Memory B cell (primary cell): ENCODE results near the gene CAPZB.

Source experiments
- ATAC-seq: fragments of 150-1000 bp; cut with Tn5 transposase; 2 replicates; pipeline ENCODE4 v1.10.0; 2021; ENCODE audit warnings: low read depth, mild to moderate bottlenecking, moderate library complexity
- DNase-seq, 2 donors: peaks; one replicate each; pipeline ENCODE4 v3.0.0; 2022; ENCODE audit warnings: low spot score in 2 of 2
- H3K27ac Mint-ChIP-seq: one replicate; pipeline ENCODE4 v1.8.0; 2022; ENCODE audit warnings: mild to moderate bottlenecking, moderate library complexity, mixed read lengths
- H3K27me3 Mint-ChIP-seq: one replicate; pipeline ENCODE4 v1.8.0; 2022; ENCODE audit warnings: mixed read lengths
- H3K36me3 Mint-ChIP-seq: one replicate; pipeline ENCODE4 v1.8.0; 2022; ENCODE audit warnings: mild to moderate bottlenecking, mixed read lengths
- H3K4me1 Mint-ChIP-seq: one replicate; pipeline ENCODE4 v1.8.0; 2022; ENCODE audit warnings: mixed read lengths
- H3K4me3 Mint-ChIP-seq: one replicate; pipeline ENCODE4 v1.8.0; 2022; ENCODE audit warnings: mild to moderate bottlenecking, moderate library complexity, mixed read lengths
- H3K9me3 Mint-ChIP-seq: one replicate; pipeline ENCODE4 v1.8.0; 2022; ENCODE audit warnings: mixed read lengths

CAPZB gene

DNA sequence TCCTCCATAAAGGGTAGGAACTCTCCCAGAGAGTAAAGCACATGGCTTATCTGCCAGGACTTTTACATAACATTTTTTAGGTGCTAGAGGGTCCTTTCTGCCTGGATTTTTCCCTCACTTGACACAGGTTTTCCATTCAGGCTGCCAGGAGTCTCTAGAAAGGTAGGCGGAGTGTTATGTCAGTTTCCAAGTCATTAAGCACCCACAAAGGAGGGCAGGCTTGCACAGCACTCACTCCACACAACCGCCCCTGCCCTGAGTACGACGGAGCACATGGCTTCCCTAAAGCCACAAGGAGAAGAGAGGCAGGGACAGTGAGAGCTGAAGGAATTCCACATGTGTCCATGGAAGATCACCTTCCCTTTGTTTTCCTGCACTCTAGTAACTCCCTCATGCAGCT is 55.7 kb downstream of the CAPZB start:
- DNase-seq, result no peak
- Mint-ChIP-seq H3K4me1 (peaks cover 45% of the 10 kb centered on the region), H3K27ac (peak overlapping the region; percentile 87), H3K9me3 (no peaks in the 10 kb centered on the region), H3K27me3 (no peaks in the 10 kb centered on the region), H3K4me3 (no peak overlapping the region), H3K36me3 (peaks cover 6% of the 10 kb centered on the region)
- ATAC-seq, result no peak

DNA sequence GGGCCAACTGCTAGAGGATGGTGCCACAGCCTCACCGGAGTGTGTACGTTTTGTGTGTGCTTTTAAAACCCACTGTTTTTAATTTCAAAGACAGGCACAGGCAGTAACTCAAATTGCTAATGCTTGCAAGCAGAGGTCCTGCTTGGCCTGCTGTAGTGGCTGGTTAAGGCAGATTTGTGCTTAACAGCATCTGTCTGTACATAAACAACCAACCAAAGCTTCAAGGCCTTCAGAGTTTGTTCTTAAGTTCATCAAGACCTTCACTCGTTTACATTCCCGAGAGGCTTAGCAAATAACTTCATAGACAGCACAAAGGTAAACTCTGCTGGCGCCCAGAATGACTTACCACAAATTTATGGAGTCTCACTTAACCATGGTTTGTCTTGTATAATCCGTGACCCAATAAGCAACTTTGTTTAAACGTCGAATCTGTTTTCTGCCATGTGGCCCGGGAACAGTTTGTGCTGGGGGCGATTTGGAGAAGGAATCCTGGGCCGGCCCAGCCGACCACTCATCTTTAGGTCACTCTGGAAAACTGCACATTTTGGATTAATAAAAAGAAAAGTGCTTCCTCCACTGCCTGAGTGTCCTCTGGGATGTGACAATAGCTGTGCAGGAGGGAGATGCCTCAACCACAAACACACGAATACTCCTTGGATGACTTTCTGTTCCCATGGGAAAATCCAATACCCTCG is 58.1 kb downstream of the CAPZB start:
- H3K27ac Mint-ChIP-seq, result no peak overlapping the region
- H3K36me3 Mint-ChIP-seq, result no peaks in the 10 kb centered on the region
- H3K9me3 Mint-ChIP-seq, result no peaks in the 10 kb centered on the region
- H3K4me3 Mint-ChIP-seq, result no peak overlapping the region
- peaks cover 48% of the 10 kb centered on the region for H3K4me1 Mint-ChIP-seq
- no peaks in the 10 kb centered on the region for H3K27me3 Mint-ChIP-seq
- ATAC-seq (no peak), DNase-seq (no peak)

DNA sequence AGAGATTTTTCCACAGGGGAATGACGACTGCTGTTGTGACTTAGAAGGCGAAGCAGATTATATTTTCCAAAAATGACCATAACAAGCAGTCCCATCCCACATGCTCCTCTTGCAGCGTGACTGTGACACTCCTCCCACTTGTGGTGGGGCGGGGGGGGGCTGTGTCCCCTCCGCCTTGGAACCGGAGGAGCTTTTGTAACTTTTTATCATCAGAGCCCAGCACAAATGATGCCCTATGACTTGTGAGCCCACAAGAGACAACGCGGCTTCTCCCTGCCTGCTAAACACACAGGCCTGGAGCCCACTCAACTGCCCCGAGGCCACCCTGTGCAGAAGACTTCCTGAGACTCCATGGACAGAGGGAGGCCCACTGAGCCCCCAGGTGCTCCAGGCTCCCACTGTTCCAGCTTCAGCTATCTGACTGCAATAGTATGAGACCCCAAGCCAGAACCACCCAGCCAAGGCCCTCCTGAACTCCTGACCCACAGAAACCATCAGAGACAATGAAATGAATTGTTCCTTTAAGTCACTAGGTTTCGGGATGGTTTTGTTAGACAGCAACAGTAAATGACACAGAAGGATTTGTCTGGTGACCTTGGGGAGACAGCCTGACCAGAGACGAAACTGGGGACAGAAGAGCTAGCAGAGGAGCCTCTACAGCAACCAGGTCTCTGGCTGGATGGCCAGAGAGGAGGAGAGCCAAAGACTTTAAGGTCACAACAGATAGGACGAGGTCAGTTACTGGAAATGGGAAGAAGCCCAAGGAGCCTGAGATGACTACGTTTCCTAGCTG is 58.8 kb downstream of the CAPZB start:
- ATAC-seq, result no peak
- DNase-seq, result no peak
- H3K9me3 Mint-ChIP-seq, result no peaks in the 10 kb centered on the region
- H3K27me3 Mint-ChIP-seq, result no peaks in the 10 kb centered on the region
- peaks cover 53% of the 10 kb centered on the region for H3K4me1 Mint-ChIP-seq
- peak overlapping the region; percentile 15 for H3K27ac Mint-ChIP-seq
- H3K36me3 Mint-ChIP-seq, result no peaks in the 10 kb centered on the region
- H3K4me3 Mint-ChIP-seq, result no peak overlapping the region

DNA sequence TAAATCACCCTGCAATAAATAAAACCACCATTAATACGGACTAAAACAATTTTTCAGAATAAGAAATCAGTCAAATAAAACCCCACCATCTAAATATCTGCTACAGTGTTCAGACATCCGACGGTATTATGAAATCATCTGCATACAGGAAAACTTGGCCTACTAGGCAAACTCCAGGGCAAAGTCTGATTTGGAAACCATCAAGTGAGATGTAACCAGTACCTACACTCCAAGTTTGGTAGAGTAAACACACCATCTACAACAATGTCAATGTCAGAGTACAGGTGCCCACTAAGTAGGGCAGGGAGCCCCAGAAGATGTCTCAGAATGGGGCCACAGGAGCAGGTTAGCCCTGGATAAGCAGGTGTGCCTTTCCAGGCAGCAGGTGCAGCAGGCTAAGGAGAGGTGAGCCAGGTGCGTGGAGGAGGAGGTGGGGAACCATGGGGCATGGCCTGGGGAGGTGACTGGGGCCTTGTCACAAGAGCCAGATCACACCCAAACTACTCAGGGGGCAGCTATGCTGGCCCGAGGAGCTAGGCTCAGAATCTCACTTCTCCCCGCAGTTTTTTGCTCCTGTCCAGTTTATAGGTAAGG is 59.6 kb downstream of the CAPZB start:
- no peaks in the 10 kb centered on the region for H3K27me3 Mint-ChIP-seq
- H3K4me3 Mint-ChIP-seq, result no peak overlapping the region
- H3K36me3 Mint-ChIP-seq, result peaks cover 2% of the 10 kb centered on the region
- no peaks in the 10 kb centered on the region for H3K9me3 Mint-ChIP-seq
- H3K27ac Mint-ChIP-seq, result peak overlapping the region; percentile 56
- DNase-seq (no peak), ATAC-seq (no peak)
- H3K4me1 Mint-ChIP-seq, result peaks cover 60% of the 10 kb centered on the region

DNA sequence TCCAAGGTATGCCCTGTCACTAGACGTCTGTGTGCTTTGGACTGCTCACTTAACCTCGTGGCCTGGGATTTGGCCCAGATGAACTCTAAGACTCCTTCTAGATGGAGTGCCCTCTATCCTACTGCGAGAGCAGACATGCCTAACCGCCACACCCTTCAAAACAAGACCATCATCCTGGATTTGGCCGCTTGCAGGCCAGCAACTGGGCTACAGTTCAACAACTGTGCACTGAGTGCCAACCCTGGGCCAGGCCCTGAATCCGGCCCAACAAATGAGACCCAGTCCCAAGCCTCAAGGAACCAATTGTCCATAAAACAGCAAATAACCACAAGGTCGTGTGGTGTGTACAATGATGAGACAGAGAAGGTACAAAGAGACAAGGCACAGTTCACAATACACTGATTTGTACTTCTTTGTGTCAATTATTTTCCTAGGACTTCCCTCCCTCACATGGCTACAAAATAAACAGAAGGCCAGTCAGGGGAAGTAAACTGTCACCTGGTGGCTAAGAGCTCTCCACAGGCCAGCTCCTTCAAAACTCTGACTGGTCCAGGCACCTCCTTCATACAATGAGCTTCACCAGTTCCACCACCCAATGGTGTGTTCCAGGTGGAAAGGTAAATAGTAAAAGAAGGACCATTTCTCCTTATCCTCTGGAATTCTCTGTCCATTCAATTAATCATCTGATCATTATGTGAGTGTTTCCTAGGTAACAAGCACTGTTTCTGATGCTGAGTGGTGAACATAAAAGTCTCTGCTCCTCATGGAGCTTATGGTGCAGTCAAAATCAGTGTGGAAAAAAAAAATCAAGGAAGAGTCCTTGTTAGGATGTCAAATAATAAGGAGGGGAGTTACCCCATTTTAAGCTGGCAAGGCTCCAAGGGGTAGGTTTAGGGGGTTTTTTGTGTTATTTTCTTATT is 60.4 kb downstream of the CAPZB start:
- H3K4me1 Mint-ChIP-seq, result peaks cover 52% of the 10 kb centered on the region
- peaks cover 2% of the 10 kb centered on the region for H3K36me3 Mint-ChIP-seq
- H3K4me3 Mint-ChIP-seq, result no peak overlapping the region
- no peaks in the 10 kb centered on the region for H3K27me3 Mint-ChIP-seq
- DNase-seq (no peak), ATAC-seq (no peak)
- no peaks in the 10 kb centered on the region for H3K9me3 Mint-ChIP-seq
- H3K27ac Mint-ChIP-seq, result peak overlapping the region; percentile 56

DNA sequence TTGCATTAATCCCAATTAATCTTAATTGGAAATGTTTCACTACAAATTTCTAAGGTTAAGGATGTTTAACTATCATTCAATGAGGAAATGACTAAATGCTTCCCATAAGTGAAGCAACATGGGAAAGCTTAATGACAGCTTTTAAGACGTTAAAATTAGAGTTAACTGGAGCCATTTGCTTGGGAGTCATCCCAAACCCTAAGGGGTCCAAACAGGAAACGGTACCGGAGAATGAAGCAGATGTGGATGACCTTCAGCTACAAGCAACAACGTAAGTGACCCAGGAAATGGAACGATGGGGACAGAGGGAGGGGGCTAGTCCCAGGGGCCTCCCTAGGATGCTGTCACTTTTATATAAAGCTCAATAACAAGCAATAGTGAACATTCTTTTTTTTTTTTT is 62.2 kb downstream of the CAPZB start:
- H3K9me3 Mint-ChIP-seq, result no peaks in the 10 kb centered on the region
- no peak overlapping the region for H3K4me3 Mint-ChIP-seq
- H3K4me1 Mint-ChIP-seq, result peaks cover 48% of the 10 kb centered on the region
- peak overlapping the region; percentile 68 for H3K27ac Mint-ChIP-seq
- H3K27me3 Mint-ChIP-seq, result no peaks in the 10 kb centered on the region
- no peak for DNase-seq
- ATAC-seq, result no peak
- H3K36me3 Mint-ChIP-seq, result peaks cover 14% of the 10 kb centered on the region

DNA sequence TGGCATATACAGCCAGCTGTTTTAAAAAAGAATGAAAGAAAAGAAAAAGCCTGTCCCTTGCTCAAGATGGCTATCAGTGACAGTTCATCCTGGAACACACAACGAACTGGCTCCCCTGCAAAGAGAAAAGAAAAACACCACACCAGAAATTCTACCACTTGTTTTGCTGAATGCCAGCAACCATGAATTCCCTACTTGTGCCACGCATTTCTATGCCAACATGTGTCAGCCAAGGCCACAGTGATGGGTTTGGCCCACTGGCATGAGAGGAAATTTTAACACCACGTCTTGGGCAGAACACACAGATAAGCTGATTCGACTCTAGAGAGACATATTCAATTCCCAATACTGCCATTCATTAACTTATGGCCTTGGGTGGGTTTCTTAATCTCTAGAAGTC is 64.0 kb downstream of the CAPZB start:
- no peak for DNase-seq
- Mint-ChIP-seq H3K9me3 (no peaks in the 10 kb centered on the region), H3K4me3 (no peak overlapping the region), H3K4me1 (peaks cover 51% of the 10 kb centered on the region), H3K27ac (peak overlapping the region; percentile 68), H3K27me3 (no peaks in the 10 kb centered on the region), H3K36me3 (peaks cover 19% of the 10 kb centered on the region)
- ATAC-seq, result no peak

DNA sequence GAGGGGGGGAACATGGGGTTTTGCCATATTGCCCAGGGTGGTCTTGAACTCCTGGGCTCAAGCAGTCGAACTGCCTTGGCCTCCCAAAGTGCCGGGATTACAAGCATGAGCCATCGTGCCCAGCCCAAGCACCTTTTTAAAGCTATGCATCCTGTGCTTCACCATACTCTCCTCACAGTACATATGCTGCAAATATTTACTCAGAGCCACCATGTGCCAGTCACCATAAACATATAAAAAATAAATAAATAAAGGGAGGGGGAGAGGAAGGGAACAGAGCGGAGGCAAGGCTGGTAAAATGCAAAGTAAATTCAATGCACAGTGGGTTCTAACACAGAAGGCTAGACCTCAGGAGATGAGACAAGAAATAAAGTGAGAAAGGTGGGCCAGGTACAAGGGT is 64.7 kb downstream of the CAPZB start:
- no peak for ATAC-seq
- H3K27ac Mint-ChIP-seq, result no peak overlapping the region
- no peaks in the 10 kb centered on the region for H3K9me3 Mint-ChIP-seq
- peaks cover 20% of the 10 kb centered on the region for H3K36me3 Mint-ChIP-seq
- no peak for DNase-seq
- H3K27me3 Mint-ChIP-seq, result no peaks in the 10 kb centered on the region
- H3K4me1 Mint-ChIP-seq, result peaks cover 52% of the 10 kb centered on the region
- no peak overlapping the region for H3K4me3 Mint-ChIP-seq

DNA sequence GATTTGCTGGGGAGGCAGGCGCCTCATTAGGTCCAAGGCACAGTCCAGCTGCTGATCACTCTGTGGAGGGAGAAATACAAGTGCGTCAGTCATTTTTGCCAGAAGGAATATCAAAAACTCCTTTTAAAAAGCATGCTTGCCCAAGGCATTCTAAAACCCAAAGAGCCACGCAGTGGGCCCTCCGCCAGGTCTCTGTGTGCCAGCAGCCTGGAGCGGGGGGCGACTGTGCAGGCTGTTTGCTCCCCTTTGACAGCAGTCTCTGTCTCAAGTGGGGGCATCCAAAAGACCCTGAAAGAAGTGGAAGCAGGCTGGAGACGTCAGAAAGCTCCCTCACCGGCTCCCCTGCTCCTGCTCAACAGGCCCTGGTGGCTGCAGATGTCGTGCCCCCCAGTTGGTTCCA is 65.6 kb downstream of the CAPZB start:
- H3K27me3 Mint-ChIP-seq, result no peaks in the 10 kb centered on the region
- DNase-seq (no peak), ATAC-seq (no peak)
- no peaks in the 10 kb centered on the region for H3K9me3 Mint-ChIP-seq
- no peak overlapping the region for H3K4me3 Mint-ChIP-seq
- peaks cover 20% of the 10 kb centered on the region for H3K36me3 Mint-ChIP-seq
- peaks cover 44% of the 10 kb centered on the region for H3K4me1 Mint-ChIP-seq
- peak overlapping the region; percentile 28 for H3K27ac Mint-ChIP-seq

DNA sequence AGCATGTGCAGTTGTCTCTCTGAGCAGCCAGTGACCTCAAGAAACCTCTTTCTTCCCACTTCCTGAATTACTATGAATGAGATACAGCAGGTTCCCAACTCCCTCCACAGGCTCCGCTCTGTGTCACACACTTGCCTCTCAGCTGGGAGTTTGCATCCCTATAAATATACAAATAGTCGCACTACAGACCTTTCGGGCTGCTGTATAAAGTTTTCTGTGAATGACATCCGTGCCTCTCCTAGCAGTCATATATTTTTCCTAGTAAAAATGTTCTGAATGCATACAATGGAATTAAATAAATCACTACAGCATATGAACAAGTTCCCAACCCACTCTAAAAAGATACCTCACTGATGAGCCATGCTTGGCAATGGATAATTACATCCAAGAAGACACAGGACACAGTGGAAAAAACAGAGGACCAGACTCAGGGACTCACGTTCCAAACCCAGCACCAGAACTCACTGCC is 66.8 kb downstream of the CAPZB start:
- ATAC-seq, result no peak
- H3K4me1 Mint-ChIP-seq, result peaks cover 41% of the 10 kb centered on the region
- no peaks in the 10 kb centered on the region for H3K27me3 Mint-ChIP-seq
- H3K9me3 Mint-ChIP-seq, result no peaks in the 10 kb centered on the region
- DNase-seq, result no peak
- peaks cover 20% of the 10 kb centered on the region for H3K36me3 Mint-ChIP-seq
- H3K4me3 Mint-ChIP-seq, result no peak overlapping the region
- peak overlapping the region; percentile 55 for H3K27ac Mint-ChIP-seq

DNA sequence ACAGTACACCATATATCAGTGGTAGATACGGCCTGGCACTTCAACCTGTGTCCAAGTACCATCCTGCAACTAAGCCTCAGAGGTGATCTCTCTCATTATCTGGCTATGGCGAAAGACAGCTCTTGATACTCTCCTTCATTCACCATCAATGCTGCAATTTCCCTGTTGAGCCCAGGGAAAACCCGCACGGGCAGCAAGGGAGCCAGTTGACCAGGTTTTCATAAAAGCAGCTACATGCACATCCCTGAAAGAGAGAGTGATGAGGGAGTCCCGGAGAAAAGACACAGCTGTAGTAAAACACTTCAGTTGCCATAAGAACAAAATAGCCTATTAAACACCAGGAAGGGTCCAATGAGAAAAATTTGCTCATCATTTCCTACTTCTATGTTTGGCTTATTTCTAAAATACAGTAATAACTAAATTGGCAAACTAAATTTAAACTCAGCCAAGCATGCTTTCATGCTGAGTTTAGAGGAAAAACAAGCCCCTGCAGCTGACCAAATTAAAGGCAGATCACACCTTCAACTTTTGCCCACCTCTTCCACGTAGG is 68.3 kb downstream of the CAPZB start:
- peaks cover 20% of the 10 kb centered on the region for H3K36me3 Mint-ChIP-seq
- peaks cover 39% of the 10 kb centered on the region for H3K4me1 Mint-ChIP-seq
- no peak for ATAC-seq
- no peaks in the 10 kb centered on the region for H3K27me3 Mint-ChIP-seq
- H3K4me3 Mint-ChIP-seq, result no peak overlapping the region
- H3K9me3 Mint-ChIP-seq, result no peaks in the 10 kb centered on the region
- H3K27ac Mint-ChIP-seq, result no peak overlapping the region
- no peak for DNase-seq

DNA sequence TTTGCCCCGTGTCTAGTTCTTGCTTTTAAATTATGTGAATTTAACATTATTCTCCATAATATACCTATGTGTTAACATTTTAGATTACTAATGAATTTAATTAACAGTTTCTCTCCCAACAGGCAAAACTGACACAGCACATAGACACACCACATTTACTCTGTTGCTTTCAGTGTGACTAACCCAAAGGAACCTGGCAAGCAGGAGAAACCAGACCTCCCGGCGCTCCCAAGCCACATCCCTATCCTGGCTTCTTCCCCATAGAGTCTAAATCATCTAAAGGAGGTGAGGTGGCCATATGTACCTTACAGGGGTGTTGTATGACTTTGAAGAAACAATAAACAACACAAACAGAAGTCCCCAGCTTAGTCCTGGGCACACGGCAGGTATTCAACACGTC is 69.2 kb downstream of the CAPZB start:
- Mint-ChIP-seq H3K36me3 (peaks cover 18% of the 10 kb centered on the region), H3K27me3 (no peaks in the 10 kb centered on the region), H3K27ac (no peak overlapping the region), H3K4me3 (no peak overlapping the region), H3K4me1 (peaks cover 40% of the 10 kb centered on the region), H3K9me3 (no peaks in the 10 kb centered on the region)
- no peak for DNase-seq
- ATAC-seq, result no peak

DNA sequence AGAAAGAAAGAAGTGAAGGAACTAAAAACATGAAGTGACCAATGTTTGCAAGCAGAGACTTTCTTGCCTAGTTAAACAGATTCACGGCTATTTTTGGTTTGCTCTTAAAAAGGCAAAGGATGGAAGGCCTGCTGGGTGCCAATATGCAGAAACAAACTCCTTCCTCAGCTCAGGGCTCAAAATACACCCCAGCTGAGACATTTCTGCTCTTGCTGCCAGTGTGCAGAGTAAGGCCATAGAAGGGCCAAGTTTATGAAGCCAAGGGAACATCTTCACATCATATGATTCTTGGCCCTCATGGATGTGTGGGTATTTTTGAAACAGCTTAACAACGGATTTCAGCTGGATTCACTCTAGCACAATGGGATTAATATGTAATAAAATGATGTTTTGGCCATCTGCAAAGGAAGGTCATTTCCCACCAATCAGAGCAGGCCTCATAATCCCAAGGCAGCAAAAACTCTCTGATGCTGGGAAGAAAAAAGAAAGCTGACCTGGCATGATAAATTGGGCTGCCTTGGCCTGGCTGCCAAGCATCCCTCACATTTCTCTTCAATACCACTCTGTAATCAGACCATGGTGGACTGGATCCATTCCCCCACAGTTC is 70.7 kb downstream of the CAPZB start:
- peaks cover 43% of the 10 kb centered on the region for H3K4me1 Mint-ChIP-seq

More for the DNA sequence above, 70.7 kb downstream of the CAPZB start:
- H3K4me3 Mint-ChIP-seq, result no peak overlapping the region
- ATAC-seq (no peak), DNase-seq (no peak)
- H3K27me3 Mint-ChIP-seq, result no peaks in the 10 kb centered on the region
- H3K9me3 Mint-ChIP-seq, result no peaks in the 10 kb centered on the region
- H3K36me3 Mint-ChIP-seq, result peaks cover 22% of the 10 kb centered on the region
- peak overlapping the region; percentile 50 for H3K27ac Mint-ChIP-seq
